KG1 (cell line): Measurements from ENCODE around the gene SREBF2.
"Not testable (repeated sequence)": the region's sequence is repeated elsewhere in the genome, so short reads cannot be mapped to it uniquely, and the experiment has no call there.

Experiments used
- DNase-seq: peaks from one replicate; lab custom pipeline; 2025; lab: John Stamatoyannopoulos, UW

The SREBF2 gene

GRCh38 chr22:41947424-41948080, 114.6 kb downstream of the SREBF2 start:
- DNase-seq: no peak

- no peak for DNase-seq
Observed at GRCh38 chr22:41948142-41948541, 115.2 kb downstream of the SREBF2 start.

GRCh38 chr22:41948928-41949296, 116.0 kb downstream of the SREBF2 start:
- DNase-seq: not testable (repeated sequence)

GRCh38 chr22:41949297-41949965, 116.5 kb downstream of the SREBF2 start:
- no peak for DNase-seq

GRCh38 chr22:41951898-41952474, 119.1 kb downstream of the SREBF2 start, which contains the start of gene SMIM45:
TSS of gene SMIM45 (plus strand) at chr22:41952150.
- no peak for DNase-seq

- no peak for DNase-seq
Observed at GRCh38 chr22:41952713-41953112, 119.8 kb downstream of the SREBF2 start.
